ENCODE measurements around the gene ATP8A2. TPM values are rescaled to one million over a fixed set of nuclear protein-coding genes. Genes with fewer than 3 reads are reported as not detected.

Gene ATP8A2
- total RNA-seq, 1 donor from 2014 or later: 39.1 TPM

GRCh38 chr13:25463496-25463895 lies 91.7 kb downstream of the ATP8A2 start:
- H3K27me3 Mint-ChIP-seq (ENCODE audit: low read depth): peaks cover 25% of the 10 kb centered on the region
- no peak for DNase-seq (ENCODE audit: low spot score in 2 of 2, unreplicated experiment in 2 of 2)
- H3K9me3 Mint-ChIP-seq: no peaks in the 10 kb centered on the region
- H3K4me1 Mint-ChIP-seq: peaks cover 14% of the 10 kb centered on the region
- TF ChIP-seq CTCF (IDR thresholded peaks at IDR 0.05; ENCODE audit: unreplicated experiment): no peak
- no peaks in the 10 kb centered on the region for H3K36me3 Mint-ChIP-seq
- no peak overlapping the region for H3K4me3 Mint-ChIP-seq
- H3K27ac Mint-ChIP-seq: peak overlapping the region; percentile 13

- no peaks in the 10 kb centered on the region for H3K36me3 Mint-ChIP-seq
- peaks cover 20% of the 10 kb centered on the region for H3K4me1 Mint-ChIP-seq
- TF ChIP-seq CTCF (IDR thresholded peaks at IDR 0.05; ENCODE audit: unreplicated experiment): no peak
- no peak for DNase-seq (ENCODE audit: low spot score in 2 of 2, unreplicated experiment in 2 of 2)
- H3K27me3 Mint-ChIP-seq (ENCODE audit: low read depth): peaks cover 49% of the 10 kb centered on the region
- H3K4me3 Mint-ChIP-seq: no peak overlapping the region
- H3K27ac Mint-ChIP-seq: no peak overlapping the region
- no peaks in the 10 kb centered on the region for H3K9me3 Mint-ChIP-seq
These were observed 95.1 kb downstream of the ATP8A2 start for GRCh38 chr13:25466880-25467279.

GRCh38 chr13:25468325-25469168 lies 96.8 kb downstream of the ATP8A2 start:
- no peak for TF ChIP-seq CTCF (IDR thresholded peaks at IDR 0.05; ENCODE audit: unreplicated experiment)
- Mint-ChIP-seq H3K9me3 (no peaks in the 10 kb centered on the region), H3K4me3 (peak overlapping the region; percentile 82), H3K27ac (no peak overlapping the region), H3K27me3 (ENCODE audit: low read depth) (peaks cover 49% of the 10 kb centered on the region), H3K36me3 (no peaks in the 10 kb centered on the region), H3K4me1 (peaks cover 15% of the 10 kb centered on the region)
- DNase-seq (ENCODE audit: low spot score in 2 of 2, unreplicated experiment in 2 of 2): peak; percentile 63 to 75

DNA sequence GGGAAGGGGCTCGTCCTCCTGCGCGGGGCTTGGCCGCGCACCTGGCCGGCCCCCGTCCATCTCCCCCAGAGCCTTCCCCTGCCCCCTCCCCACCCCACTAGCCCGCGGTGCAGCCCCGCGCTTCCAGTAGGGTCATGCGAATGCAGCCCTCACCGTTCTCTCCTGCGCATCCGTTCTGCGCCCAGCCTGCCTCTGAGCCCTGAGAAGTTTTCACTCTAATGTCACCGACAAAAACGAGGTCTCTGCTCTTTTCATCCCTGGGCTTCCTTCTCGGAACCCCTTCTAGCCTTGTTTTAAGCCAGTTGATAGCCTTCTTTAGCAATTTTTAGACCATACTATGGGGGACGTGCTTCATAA lies 97.4 kb downstream of the ATP8A2 start:
- no peak for DNase-seq (ENCODE audit: low spot score in 2 of 2, unreplicated experiment in 2 of 2)
- Mint-ChIP-seq H3K27ac (no peak overlapping the region), H3K4me1 (peaks cover 10% of the 10 kb centered on the region), H3K9me3 (no peaks in the 10 kb centered on the region), H3K36me3 (no peaks in the 10 kb centered on the region), H3K27me3 (ENCODE audit: low read depth) (peaks cover 49% of the 10 kb centered on the region), H3K4me3 (peak overlapping the region; percentile 82)
- no peak for TF ChIP-seq CTCF (IDR thresholded peaks at IDR 0.05; ENCODE audit: unreplicated experiment)

- no peak overlapping the region for H3K27ac Mint-ChIP-seq
- DNase-seq (ENCODE audit: low spot score in 2 of 2, unreplicated experiment in 2 of 2): no peak
These were observed 102.1 kb downstream of the ATP8A2 start for GRCh38 chr13:25473864-25474263.

More at GRCh38 chr13:25473864-25474263, 102.1 kb downstream of the ATP8A2 start:
- Mint-ChIP-seq H3K27me3 (ENCODE audit: low read depth) (peaks cover 23% of the 10 kb centered on the region), H3K9me3 (peaks cover 4% of the 10 kb centered on the region), H3K4me3 (no peak overlapping the region), H3K4me1 (peaks cover 8% of the 10 kb centered on the region), H3K36me3 (peaks cover 8% of the 10 kb centered on the region)
- TF ChIP-seq CTCF (IDR thresholded peaks at IDR 0.05; ENCODE audit: unreplicated experiment): no peak

Measured in mesothelial cell of epicardium (in vitro differentiated cells).